NCI-H187 treated with DMSO at 0.1 percent for 48 hours (cell line): ENCODE measurements around the gene CELF2.
"Not testable (repeated sequence)": the region's sequence is repeated elsewhere in the genome, so short reads cannot be mapped to it uniquely, and the experiment has no call there.

Experiments used
- DNase-seq: peaks from one replicate; lab custom pipeline; 2025; lab: John Stamatoyannopoulos, UW

CELF2 gene

GRCh38 chr10:11330383-11331045 lies 312.8 kb downstream of the CELF2 start:
- no peak for DNase-seq

- no peak for DNase-seq
These were observed 313.4 kb downstream of the CELF2 start for GRCh38 chr10:11331046-11331577.

- DNase-seq = no peak
These were observed 314.1 kb downstream of the CELF2 start for GRCh38 chr10:11331726-11332125.

GRCh38 chr10:11332846-11333245 lies 315.2 kb downstream of the CELF2 start:
- DNase-seq = no peak

- no peak for DNase-seq
These were observed 316.8 kb downstream of the CELF2 start for GRCh38 chr10:11334436-11334835.

- no peak for DNase-seq
These were observed 317.5 kb downstream of the CELF2 start for GRCh38 chr10:11335167-11335652.

- DNase-seq = no peak
These were observed 318.3 kb downstream of the CELF2 start for GRCh38 chr10:11335881-11336430.

GRCh38 chr10:11336722-11337162 lies 319.1 kb downstream of the CELF2 start:
- peak; percentile 1 for DNase-seq

GRCh38 chr10:11337516-11337915 lies 319.8 kb downstream of the CELF2 start:
- DNase-seq = no peak

GRCh38 chr10:11338160-11338844 lies 320.6 kb downstream of the CELF2 start:
- DNase-seq = no peak

GRCh38 chr10:11339013-11339412 lies 321.3 kb downstream of the CELF2 start:
- DNase-seq = no peak

- no peak for DNase-seq
These were observed 322.0 kb downstream of the CELF2 start for GRCh38 chr10:11339660-11340059.

- no peak for DNase-seq
These were observed 323.8 kb downstream of the CELF2 start for GRCh38 chr10:11341283-11341960.

- DNase-seq = no peak
These were observed 326.4 kb downstream of the CELF2 start for GRCh38 chr10:11344081-11344480.

- no peak for DNase-seq
These were observed 326.9 kb downstream of the CELF2 start for GRCh38 chr10:11344550-11344949.

- DNase-seq = no peak
These were observed 327.8 kb downstream of the CELF2 start for GRCh38 chr10:11345224-11346054.

- DNase-seq = not testable (repeated sequence)
These were observed 329.9 kb downstream of the CELF2 start for GRCh38 chr10:11347580-11347979.

GRCh38 chr10:11351801-11352200 lies 334.1 kb downstream of the CELF2 start:
- DNase-seq = no peak

- DNase-seq = no peak
These were observed 335.6 kb downstream of the CELF2 start for GRCh38 chr10:11353006-11353896.

- no peak for DNase-seq
These were observed 337.2 kb downstream of the CELF2 start for GRCh38 chr10:11354823-11355222.
